ENCODE data around the gene ABCC5. TPM values are rescaled to one million over a fixed set of nuclear protein-coding genes. Genes with fewer than 3 reads are reported as not detected.
"Not testable (repeated sequence)": the region's sequence is repeated elsewhere in the genome, so short reads cannot be mapped to it uniquely, and the experiment has no call there.

The ABCC5 gene
- total RNA-seq, 1 experiment from 2014 or later: 151 TPM

DNA sequence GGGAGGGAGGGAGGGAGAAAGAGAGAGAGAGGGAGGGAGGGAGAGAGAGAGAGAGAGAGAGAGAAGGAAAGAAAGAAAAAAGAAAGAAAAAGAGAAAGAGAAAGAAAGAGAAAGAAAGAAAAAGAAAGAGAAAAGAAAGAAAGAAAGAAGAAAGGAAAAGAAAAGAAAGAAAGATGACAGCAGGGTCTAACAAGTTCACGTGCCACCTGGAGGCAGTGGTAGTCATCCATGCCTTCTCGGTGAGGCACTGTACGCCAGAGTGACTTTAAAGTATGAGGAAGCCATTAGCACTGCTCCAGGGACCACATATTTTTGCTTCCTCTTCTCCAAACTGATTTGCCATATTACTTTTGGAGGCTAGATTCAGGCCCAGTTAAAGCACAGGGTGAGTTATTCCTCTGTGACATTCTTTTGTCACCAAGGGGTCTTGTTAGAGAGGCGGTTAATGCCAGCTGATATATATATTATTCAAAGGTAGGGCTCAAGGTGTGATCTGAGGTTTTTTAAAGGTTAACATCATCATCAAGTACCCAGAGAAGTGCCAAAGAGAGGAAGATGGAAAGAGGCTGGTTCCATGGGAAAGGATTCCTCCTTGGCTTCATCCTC lies 13.6 kb upstream of the ABCC5 start, which contains the start of gene HTR3D:
HTR3D (plus strand) TSS at position 556 of the 606 bp plus-strand sequence; CDS start at position 556, 0 bp downstream.
- Histone ChIP-seq H4K20me1 (ENCODE audit: insufficient read depth) (no peaks in the 10 kb centered on the region), H3K9me3 (ENCODE audit: insufficient read depth, low read depth) (no peaks in the 10 kb centered on the region), H3K4me3 (no peak within 1 kb of the TSS), H3K27ac (no peak within 1 kb of the TSS), H3K27me3 (ENCODE audit: insufficient read depth, low read depth) (no peaks in the 10 kb centered on the region), H3K79me2 (ENCODE audit: low read depth) (no peaks in the 10 kb centered on the region), H3K9me2 (ENCODE audit: insufficient read depth) (no peaks in the 10 kb centered on the region), H3K4me2 (no peak within 1 kb of the TSS), H3F3A (ENCODE audit: insufficient read depth, low read depth) (no peaks in the 10 kb centered on the region), H3K36me3 (ENCODE audit: low read depth) (no peaks in the 10 kb centered on the region), H2AFZ (peak within 1 kb of the TSS; percentile 14; the same call in 1 of the 2 replicates), H3K4me1 (replicated peaks; ENCODE audit: insufficient read depth) (no peaks in the 10 kb centered on the region; the same call in 1 of the 2 replicates)
- TF ChIP-seq CTCF (conservative IDR thresholded peaks at IDR 0.05) (no peak), EZH2 (IDR thresholded peaks at IDR 0.05; ENCODE audit: low read depth) (no peak)
- CTCF ChIA-PET: no interaction called here
- BruUV-seq (replicated peaks): no TSS peak
- POLR2A ChIA-PET (ENCODE audit: unreplicated experiment): no interaction called here
- intact Hi-C loops (cut with micrococcal nuclease; ENCODE audit: unreplicated experiment): no loop called here
- peak; percentile 43 to 83 for DNase-seq

- TF ChIP-seq CTCF (conservative IDR thresholded peaks at IDR 0.05) (no peak), EZH2 (IDR thresholded peaks at IDR 0.05; ENCODE audit: low read depth) (no peak)
- Histone ChIP-seq H3K4me2 (no peak overlapping the region), H3K27ac (no peak overlapping the region), H3K4me3 (no peak overlapping the region), H3K9me3 (ENCODE audit: insufficient read depth, low read depth) (no peaks in the 10 kb centered on the region), H2AFZ (no peak overlapping the region), H3K36me3 (ENCODE audit: low read depth) (no peaks in the 10 kb centered on the region), H4K20me1 (ENCODE audit: insufficient read depth) (no peaks in the 10 kb centered on the region), H3K9me2 (ENCODE audit: insufficient read depth) (no peaks in the 10 kb centered on the region), H3F3A (ENCODE audit: insufficient read depth, low read depth) (no peaks in the 10 kb centered on the region), H3K27me3 (ENCODE audit: insufficient read depth, low read depth) (no peaks in the 10 kb centered on the region), H3K4me1 (replicated peaks; ENCODE audit: insufficient read depth) (no peaks in the 10 kb centered on the region; the same call in 1 of the 2 replicates), H3K79me2 (ENCODE audit: low read depth) (no peaks in the 10 kb centered on the region)
- POLR2A ChIA-PET (ENCODE audit: unreplicated experiment): interaction anchor here (0.7 kb wide), 1 partner anchor 1466 kb away, joined by 8 read pairs; no protein-coding TSS in a partner anchor
- no TSS peak for BruUV-seq (replicated peaks)
- no peak for DNase-seq
- intact Hi-C loops (cut with micrococcal nuclease; ENCODE audit: unreplicated experiment): no loop called here
- CTCF ChIA-PET: interaction anchor here (0.7 kb wide), 1 partner anchor 391 kb away, joined by 3 read pairs; no protein-coding TSS in a partner anchor
Observed at GRCh38 chr3:184030536-184030935, 12.9 kb upstream of the ABCC5 start.

DNA sequence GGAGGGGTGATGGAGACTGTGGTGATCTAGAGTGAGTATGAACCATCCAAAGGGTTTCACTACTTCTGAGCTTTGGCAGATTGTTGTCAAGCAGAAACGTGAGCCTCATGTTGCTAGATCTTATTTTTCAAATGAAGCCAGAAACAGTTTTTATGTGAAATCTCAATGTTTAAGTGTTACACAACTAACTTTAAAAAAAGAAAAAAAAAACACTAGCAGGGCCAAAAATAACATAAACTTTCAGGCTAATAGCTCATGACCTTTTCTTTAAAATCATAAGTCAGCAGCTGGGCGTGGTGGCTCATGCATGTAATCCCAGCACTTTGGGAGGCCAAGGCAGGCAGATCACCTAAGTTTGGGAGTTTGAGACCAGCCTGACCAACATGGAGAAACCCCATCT lies 11.8 kb upstream of the ABCC5 start:
- H3K27ac ChIP-seq: no peak overlapping the region
- no peaks in the 10 kb centered on the region for H3K9me3 ChIP-seq (ENCODE audit: insufficient read depth, low read depth)
- H3K4me3 ChIP-seq: no peak overlapping the region
- H3F3A ChIP-seq (ENCODE audit: insufficient read depth, low read depth): no peaks in the 10 kb centered on the region
- no peaks in the 10 kb centered on the region; the same call in 1 of the 2 replicates for H3K4me1 ChIP-seq (replicated peaks; ENCODE audit: insufficient read depth)
- no peaks in the 10 kb centered on the region for H4K20me1 ChIP-seq (ENCODE audit: insufficient read depth)
- no TSS peak for BruUV-seq (replicated peaks)
- ChIA-PET POLR2A (ENCODE audit: unreplicated experiment) (no interaction called here), CTCF (no interaction called here)
- DNase-seq: no peak
- H3K27me3 ChIP-seq (ENCODE audit: insufficient read depth, low read depth): no peaks in the 10 kb centered on the region
- no peaks in the 10 kb centered on the region for H3K9me2 ChIP-seq (ENCODE audit: insufficient read depth)
- TF ChIP-seq CTCF (conservative IDR thresholded peaks at IDR 0.05) (no peak), EZH2 (IDR thresholded peaks at IDR 0.05; ENCODE audit: low read depth) (no peak)
- H3K4me2 ChIP-seq: no peak overlapping the region
- no peak overlapping the region for H2AFZ ChIP-seq
- no peaks in the 10 kb centered on the region for H3K36me3 ChIP-seq (ENCODE audit: low read depth)
- H3K79me2 ChIP-seq (ENCODE audit: low read depth): no peaks in the 10 kb centered on the region
- intact Hi-C loops (cut with micrococcal nuclease; ENCODE audit: unreplicated experiment): no loop called here

GRCh38 chr3:184028275-184028890 lies 10.7 kb upstream of the ABCC5 start:
- H3K36me3 ChIP-seq (ENCODE audit: low read depth); H3K4me2 ChIP-seq; H3K27me3 ChIP-seq (ENCODE audit: insufficient read depth, low read depth); POLR2A ChIA-PET (ENCODE audit: unreplicated experiment); H3K4me3 ChIP-seq; H4K20me1 ChIP-seq (ENCODE audit: insufficient read depth); H2AFZ ChIP-seq; H3K4me1 ChIP-seq (replicated peaks; ENCODE audit: insufficient read depth); H3F3A ChIP-seq (ENCODE audit: insufficient read depth, low read depth); H3K9me3 ChIP-seq (ENCODE audit: insufficient read depth, low read depth); H3K9me2 ChIP-seq (ENCODE audit: insufficient read depth); intact Hi-C loops (cut with micrococcal nuclease; ENCODE audit: unreplicated experiment); DNase-seq; H3K79me2 ChIP-seq (ENCODE audit: low read depth); H3K27ac ChIP-seq; BruUV-seq (replicated peaks): not testable (repeated sequence)
- CTCF ChIA-PET: interaction anchor here (0.6 kb wide), 1 partner anchor 513 kb away, joined by 10 read pairs; no protein-coding TSS in a partner anchor

- H3K4me2 ChIP-seq; H3F3A ChIP-seq (ENCODE audit: insufficient read depth, low read depth); DNase-seq; H3K4me3 ChIP-seq; POLR2A ChIA-PET (ENCODE audit: unreplicated experiment); H3K9me2 ChIP-seq (ENCODE audit: insufficient read depth); H3K9me3 ChIP-seq (ENCODE audit: insufficient read depth, low read depth); H2AFZ ChIP-seq; H3K79me2 ChIP-seq (ENCODE audit: low read depth); H3K27ac ChIP-seq; H3K36me3 ChIP-seq (ENCODE audit: low read depth); intact Hi-C loops (cut with micrococcal nuclease; ENCODE audit: unreplicated experiment); H3K27me3 ChIP-seq (ENCODE audit: insufficient read depth, low read depth); BruUV-seq (replicated peaks); H4K20me1 ChIP-seq (ENCODE audit: insufficient read depth); H3K4me1 ChIP-seq (replicated peaks; ENCODE audit: insufficient read depth): not testable (repeated sequence)
- CTCF ChIA-PET: interaction anchor here (0.6 kb wide), 1 partner anchor 131 kb away, joined by 3 read pairs; no protein-coding TSS in a partner anchor
Observed at GRCh38 chr3:184025256-184025655, 7.6 kb upstream of the ABCC5 start.

Data from PC-9 (cell line).